GM19452 (cell line): Measurements from ENCODE around the gene GALNT10.
A peak's percentile ranks its signal among the peaks of the same experiment; 100 is the strongest.

Experiments used
- ATAC-seq: cut with Tn5 transposase; IDR thresholded peaks from one replicate; pipeline ENCODE4 v1.9.1; 2021; ENCODE audit not compliant: unreplicated experiment

The GALNT10 gene

DNA sequence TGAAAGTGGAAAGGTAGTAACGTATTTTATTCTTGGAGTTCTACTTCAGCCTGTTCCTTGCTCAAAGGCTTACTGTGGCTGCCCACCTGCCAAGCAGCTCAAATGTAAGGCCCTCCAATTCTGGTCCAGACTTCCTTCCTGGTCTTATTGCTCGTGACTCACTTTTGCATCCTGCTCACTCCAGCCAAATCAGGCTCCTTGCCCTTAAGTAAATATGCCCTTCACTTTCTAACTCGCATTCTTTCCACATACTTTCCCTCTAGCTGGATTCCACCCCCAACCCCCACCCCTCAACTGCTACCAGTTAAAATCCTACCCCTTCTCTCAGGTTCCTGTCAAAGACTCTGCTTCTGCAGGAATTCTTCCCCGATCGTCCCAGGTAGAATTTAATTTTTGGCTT is 96.6 kb downstream of the GALNT10 start:
- ATAC-seq = no peak

DNA sequence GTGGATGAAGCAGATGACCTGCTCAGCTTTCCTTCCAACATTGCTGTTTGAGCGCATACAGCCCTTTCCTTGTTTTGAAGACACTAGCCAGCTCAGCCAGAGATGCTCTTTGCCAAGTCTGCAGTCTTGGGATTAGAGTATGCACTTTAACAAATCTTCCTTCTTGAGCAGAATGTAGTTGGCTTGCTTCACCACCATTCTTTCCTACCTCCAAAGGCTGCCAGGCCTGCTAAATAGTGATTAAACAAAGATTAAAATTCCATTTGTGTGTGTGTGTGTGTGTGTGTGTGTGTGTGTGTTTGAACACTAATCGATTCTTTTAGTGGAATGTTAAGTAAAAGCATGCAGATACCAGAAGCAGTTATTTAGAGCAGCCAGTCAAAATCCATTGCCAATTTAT is 97.6 kb downstream of the GALNT10 start:
- ATAC-seq = no peak

DNA sequence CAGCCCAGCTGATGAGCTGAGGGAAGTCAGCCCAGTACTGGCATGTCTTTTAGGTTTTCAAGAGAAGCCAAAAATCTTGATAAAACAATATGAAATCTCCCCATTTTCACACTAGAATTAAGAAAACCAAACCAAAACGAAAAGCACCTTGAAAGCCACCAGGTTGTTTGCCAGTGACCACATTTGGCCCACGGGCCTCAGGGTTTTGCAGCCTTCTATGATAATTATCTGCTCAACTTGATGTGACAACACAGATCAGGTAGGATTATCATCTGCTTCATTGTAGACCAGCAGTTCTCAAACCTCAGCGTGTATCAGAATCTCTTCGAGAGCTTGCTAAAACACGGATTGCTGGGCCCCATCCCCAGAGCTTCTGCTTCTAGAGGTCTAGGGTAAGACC is 101.4 kb downstream of the GALNT10 start:
- no peak for ATAC-seq

DNA sequence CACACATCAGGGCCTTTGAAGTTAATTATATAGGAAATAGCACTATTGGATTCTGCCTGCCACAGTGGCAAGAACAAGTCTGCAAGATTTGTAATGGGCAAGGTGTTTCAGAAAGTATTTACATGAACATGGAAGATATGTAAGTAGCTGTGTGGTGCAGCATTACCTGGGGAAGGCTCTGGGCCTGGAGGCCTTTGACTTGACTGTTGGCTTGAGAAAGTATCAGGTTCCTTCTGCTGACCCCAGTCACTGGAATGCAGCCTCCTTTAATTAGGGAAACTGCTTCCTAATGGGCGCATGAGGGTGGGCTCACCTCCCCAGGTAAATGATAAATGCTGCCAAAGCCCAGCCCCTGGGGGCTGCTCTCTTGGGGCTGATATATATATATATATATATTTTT is 102.7 kb downstream of the GALNT10 start:
- no peak for ATAC-seq

DNA sequence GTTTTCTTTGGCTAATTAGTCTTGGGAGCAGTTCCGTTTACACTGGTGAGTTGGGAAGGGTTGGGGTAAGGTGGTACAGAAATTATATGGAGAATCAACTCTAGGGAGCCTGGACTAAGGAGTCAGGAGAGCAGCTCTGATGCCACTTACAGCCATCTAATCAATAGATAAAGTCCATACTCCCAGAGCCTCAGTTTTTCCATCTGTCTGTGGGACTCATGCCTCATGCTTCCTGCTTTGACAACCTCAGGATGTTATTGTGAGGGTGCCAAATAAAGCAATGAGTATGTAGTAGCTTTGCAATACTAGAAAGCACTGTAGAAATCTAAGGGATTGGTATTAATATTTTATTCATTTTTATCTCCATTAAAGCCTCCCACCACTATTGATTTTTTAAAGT is 105.0 kb downstream of the GALNT10 start:
- no peak for ATAC-seq

DNA sequence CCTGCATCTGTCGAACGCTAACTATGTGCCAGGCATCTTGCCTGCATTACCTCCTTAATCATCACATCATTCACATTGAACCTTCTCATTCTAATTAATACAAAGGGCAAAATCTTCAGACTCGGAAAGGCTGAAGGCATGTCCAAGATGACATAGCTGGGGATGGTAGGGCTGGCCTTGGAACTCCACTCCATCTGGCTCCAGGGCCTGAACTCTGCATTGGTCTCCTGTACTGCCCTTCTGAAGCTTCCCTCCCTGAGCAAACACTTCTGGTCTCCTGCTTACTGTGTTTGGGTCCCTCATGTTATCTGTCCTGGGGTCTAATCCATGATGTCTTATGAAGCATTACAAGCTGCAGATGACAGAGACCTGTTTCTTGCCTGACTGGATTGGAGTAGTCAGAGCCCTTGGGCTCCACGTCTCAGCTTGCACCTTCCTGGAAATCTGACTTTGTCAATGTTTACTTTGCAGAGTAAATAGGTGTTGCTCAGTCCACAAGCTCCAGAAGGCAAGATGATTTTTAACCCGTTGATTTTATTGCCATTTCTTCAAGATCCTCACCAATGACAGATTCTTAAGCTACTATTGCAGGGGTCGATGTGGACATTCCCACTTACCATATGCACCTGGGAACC is 106.1 kb downstream of the GALNT10 start:
- no peak for ATAC-seq

DNA sequence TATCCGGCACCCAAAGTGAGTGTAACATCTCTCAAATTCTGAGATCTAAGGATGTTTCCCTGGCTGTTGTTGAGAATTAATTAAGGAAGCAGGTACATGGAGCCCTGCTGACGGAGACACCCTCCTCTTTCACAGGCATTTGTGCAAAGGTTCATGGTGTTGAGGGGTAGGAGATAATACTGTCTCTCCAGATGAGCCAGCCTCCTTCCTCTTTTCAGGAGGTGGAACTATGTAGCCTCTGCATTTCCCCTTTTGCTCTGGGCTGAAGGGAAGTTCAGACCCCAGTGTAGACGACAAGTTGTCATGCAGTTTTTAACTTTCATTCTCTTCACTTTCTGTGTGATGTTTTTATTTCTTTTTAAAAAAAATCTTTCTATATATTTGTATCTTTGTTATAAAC is 107.5 kb downstream of the GALNT10 start:
- ATAC-seq = no peak

DNA sequence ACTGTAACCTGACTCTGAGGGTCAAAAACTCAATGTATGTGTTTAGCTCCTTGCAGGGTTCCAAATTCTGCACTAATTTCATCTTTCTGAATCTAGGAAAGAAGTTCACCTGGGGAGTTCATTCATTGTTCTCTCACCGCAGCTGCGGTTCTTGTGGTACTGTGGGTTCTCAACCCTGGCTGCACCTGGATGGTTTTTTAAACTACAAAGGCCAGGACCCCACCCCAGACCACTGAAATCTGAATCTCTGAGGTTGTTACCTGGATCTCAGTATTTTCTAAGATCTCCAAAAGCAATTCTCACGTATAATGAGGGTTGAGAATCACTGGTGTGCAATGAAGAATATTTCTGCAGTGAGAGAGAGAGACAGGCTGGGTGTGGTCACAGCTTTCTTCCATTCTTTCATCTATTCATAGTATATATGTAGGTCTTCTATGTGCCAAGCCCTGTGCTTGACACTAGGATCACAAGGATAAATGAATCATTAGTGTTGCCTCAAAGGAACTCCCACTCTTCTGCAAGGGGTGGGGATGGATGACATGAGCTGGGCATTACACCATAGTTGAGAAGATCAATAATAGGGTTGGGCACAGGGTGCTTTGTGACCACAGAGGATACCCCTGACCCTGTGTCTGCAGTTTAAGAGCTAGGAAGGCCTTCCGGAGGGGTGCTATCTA is 109.8 kb downstream of the GALNT10 start:
- ATAC-seq = no peak

DNA sequence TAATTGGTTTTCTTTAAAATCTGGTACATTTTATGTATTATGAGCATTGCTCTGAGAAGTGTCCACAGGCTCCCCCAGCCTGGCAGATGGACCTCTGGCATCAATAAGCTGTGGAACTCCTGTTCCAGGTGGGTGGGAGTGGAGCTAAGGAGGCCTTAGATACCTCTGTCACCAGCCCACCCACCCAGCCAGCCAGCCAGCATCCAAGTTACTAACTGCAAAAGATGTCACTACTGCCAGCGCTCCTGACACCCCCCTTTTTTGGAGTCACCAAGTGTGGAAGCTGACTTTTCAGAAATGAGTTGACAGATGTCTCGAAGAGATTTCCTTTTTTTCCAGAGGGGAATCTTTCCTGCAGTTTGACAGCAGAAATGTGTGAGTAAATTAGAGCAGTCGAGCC is 111.2 kb downstream of the GALNT10 start:
- ATAC-seq = no peak

DNA sequence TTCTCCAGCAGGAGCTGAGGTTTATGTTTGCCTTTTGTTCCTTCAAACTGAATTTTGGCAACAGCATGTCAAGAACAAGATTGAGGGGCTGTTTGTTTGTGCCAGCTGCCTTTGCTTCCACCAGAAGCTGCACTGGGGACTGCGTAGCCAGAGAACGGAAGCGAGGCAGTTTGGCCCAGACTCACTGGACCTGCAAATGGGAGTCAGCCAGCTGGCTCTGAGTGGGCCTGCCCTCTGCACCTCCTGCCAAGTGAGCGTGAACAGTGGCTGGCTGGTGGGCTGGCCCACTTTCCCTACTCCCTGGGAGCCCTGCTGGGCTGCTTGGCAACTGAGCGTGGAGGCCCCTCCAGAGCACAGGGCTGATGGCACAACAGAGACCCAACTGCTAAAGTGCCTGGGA is 111.6 kb downstream of the GALNT10 start:
- ATAC-seq = no peak

DNA sequence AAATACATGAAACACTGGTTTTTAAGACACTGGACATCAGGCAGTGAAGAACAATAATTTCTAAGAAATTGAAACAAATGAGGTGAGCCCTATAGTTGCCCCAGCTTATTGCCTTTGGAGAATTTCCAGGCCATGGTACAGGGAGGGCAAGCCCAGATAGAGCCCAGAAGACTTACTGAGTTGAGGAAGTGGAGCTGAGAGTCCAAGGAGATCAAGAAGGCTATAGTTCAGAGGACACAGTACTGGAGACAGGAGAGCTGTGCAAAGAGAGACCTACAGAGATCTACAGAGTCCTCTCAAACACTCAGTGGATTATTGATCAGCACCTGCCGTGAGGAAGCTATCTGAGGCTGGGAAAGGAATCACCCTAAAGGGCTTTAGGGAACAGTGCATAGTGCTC is 112.6 kb downstream of the GALNT10 start:
- no peak for ATAC-seq

DNA sequence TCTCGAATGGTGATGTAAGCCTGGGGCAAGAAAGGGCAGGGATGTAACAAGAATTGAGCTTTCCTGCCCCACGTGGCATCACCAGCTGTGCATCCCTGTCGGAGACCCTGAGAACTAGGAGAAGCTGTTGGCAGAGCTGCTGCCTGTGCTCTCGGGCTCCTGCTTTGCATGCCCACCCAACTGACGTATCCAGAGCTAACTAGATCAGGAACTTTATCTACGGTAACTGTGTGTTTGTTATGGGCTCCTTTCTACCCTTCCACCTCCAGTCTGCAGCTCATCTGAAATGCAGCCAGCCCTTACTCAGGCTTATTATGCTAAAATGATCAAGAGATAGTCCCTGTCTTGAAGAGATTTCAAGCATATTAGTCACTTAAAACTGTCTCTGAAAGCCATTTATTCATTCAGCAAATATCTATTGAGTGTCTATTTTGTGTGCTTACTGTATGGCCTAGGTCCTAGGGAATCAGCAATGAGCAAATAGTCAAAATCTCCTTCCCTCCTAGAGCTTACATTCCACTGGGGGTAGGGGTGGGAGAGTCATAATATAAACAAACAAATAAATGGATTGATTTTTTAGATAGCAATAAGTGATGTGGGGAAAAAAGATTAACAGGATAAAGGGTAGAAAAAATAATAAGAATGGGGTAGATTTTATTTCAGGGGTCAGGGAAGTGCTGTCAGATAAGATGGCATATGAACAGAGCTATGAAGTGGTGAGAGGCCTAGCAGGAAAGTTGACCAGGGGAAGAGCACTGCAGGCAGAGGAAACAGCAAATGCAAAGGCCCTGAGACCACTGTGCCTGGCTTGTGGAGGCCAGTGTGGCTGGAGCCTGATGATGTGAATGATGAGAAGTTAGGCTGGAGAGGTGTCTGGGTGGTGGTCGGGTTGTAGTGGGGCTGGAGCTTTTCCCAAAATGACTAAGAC is 118.2 kb downstream of the GALNT10 start:
- ATAC-seq = no peak

DNA sequence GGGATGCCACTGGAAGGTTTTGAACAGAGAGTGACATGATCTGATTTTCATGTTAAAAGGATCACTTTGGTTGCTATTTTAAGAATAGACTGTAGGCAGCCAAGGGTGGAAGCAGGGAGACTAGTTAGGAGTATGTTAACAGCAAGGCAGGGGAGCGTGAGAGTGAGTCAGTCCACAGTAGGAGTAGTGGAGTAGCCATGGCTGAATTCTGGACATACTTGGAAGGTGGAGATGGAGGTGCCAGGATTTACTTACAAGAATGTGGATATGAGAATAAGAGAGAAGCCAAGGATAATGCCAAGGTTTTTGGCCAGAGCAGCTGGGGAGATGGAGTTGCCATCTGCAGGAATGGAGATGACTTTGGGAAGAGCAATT is 118.8 kb downstream of the GALNT10 start:
- no peak for ATAC-seq

DNA sequence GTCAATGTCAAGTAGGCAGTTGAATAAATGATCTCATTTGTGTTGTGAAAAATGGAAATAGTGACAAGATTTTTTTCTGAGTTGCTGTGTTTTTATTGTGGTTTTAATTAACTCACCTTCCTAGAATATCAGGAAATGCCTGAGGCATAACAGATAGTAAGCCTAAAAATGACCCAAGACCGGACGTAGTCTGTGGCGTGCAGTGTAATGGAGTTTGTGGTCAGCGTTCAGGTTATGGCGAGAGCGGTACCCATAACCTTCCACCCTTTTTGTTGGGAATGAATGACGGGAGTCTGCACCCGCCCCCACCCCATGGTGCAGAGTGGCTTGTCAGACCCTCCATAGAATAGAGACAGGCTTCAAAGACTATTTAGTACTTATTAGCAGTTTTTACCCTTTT is 119.3 kb downstream of the GALNT10 start:
- no peak for ATAC-seq

DNA sequence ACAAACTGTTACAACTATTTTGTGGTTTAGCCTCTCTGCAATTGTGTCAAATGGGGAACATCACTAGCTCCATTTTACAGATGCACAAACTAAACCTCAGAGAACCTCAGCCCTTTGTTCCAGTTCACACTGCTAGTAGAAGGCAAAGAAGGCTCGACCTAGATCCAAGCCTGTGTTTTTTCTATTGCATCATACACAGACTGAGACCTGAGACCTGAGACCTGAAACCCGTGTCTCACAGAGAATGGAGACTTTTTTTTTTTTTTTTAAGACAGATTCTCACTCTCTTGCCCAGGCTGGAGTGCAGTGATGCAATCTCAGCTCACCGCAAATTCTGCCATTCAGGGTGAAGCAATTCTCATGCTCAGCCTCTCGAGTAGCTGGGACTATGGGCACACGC is 120.8 kb downstream of the GALNT10 start:
- ATAC-seq = peak; percentile 49

DNA sequence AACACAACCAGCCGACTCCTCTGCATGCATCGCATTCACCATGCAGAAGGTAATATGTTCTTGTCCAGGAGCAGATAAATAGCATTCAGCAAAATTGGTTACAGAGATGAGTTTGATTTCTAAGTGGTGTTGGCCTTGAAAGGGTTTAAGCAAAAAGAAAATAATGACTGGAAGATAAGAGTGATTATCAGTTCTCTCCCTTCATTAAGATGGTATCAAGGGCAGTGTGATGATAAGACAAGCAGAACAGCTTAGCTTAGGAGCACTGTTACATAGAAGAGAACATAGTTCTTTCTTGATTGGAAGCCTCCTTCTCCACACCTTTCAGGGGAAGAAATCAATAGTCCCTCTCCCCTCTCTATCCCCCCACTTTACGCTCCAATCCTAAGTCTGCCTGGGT is 121.5 kb downstream of the GALNT10 start:
- no peak for ATAC-seq

DNA sequence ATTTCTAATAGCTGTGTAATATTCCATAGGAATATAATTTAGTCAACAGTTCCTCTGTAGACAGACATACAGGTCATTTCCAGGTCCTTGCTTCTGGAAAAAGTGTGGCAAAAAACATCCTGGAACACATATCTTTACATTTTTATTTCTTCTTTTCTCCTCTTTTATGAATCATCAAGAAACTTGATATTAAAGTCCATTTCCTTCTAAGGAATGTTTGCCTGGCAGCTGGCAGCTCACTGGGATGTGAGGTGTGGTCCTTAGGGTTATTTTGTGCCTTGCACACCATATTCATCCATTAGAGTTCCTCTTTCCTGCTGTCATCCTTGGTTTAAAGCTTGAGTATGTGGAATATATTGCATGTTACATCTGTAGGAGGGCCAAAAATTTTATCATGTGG is 122.0 kb downstream of the GALNT10 start:
- no peak for ATAC-seq

DNA sequence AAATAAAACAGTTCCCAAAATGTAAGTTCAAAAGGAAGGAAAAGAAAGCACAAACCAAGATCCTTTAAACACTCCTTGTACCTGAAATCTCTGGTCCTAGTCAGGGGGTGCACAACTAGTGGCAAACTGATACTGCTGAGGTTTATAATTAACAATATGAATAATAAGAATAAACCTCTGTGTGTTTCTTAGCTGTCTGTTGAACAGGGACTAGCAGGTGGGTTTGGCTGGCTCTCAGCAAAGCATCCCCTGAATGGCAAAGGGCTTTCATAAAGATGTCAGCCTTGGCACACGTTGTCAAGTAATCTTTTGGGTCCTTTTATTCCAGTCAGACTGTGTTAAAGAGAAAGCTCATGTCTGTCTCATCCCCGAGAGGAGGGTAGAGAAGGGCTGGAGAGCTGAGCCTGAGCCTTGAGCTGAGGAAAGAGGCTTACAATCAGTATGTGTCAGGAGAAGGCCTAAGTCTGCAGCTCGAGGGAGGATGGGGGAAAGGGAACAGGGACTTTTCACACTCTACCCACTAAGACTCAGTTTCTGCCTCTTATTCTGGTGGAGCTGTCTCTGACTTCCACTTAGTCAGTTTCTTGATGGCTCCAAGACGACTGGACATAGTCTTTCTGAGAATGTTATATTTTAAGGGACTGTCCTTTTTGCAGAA is 123.0 kb downstream of the GALNT10 start:
- peak; percentile 66 for ATAC-seq

DNA sequence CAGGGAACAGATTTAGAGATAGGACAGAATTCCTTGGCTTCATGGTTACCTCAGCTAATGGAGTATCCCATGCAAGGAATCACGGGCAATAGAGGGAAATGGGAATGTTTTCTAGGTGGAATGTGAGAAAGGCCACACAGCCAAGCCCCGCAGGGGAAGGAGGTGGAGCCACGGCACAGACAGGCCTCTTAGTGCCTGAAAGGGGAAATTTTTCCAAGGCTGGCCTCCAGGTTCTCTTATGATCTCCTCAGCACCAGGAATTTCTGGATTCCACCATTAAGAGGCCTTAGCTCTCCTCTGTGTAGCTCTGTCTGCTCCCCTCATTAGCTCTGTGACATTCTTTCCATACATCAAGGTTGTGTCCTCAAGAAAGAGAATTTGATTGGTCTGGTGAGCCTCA is 124.7 kb downstream of the GALNT10 start:
- ATAC-seq = no peak

DNA sequence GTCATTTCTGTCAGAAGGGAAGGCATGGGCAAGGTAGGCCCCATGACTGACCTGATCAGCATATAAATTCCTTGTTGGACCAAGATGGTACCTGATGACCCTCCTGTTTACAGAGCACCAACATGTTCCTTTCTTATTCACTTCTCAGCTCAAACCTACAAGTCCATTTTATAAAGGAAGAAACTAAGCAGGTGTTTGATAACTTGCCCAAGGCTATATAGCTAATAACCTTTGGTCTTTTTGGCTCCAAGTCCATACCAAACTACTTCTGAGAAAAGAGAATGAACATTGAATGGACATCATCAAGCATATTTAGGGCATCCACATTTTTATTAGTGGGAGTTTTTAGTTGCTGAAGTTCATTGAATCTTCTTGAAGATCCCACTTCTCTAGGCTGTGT is 125.2 kb downstream of the GALNT10 start:
- no peak for ATAC-seq

DNA sequence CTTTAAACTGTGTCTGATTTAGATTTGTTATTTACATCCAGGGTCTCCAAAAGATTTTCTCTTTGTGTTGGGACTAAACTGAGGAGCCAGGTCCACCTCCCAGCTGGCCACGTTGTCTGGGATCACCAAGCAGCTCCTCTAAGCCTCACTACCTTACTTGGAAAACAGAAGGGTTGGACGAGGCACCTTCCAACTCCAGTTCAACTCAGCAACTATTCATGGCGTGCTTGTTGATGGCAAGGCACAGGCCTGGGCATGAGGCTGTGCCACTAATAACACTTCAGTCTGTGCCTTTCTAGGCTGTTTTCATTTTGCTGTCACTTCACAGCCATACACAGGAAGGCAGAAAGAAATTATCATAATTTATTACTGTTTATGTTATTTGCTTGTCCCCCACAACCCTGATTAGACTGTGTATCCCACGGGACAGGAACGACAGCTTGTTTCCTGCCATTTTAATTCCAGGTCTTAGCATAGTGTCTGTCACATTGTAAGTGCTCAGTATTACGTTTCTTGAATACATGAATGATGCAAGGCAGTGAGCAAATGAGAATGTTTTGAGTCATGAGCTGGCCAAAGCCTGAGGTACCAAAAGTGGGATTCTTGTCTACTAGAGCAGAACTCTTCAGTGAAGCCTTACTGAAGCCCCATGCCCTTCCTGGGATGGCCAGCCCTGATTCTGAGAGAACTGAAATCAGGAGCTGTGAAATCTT is 125.8 kb downstream of the GALNT10 start:
- no peak for ATAC-seq
